Neural cell (in vitro differentiated cells): Measurements from ENCODE around the gene TMEM132A. TPM values are rescaled to one million over a fixed set of nuclear protein-coding genes. Genes with fewer than 3 reads are reported as not detected.

ENCODE experiments used
- H2AFZ ChIP-seq: fragments of 200-600, 300-800 bp; sonication (generic), shearing (Covaris generic); 2 replicates; pipeline ENCODE4 v1.6.0; 2014; ENCODE audit warnings: low read depth, mild to moderate bottlenecking, antibody characterized with exemption, low read length, moderate library complexity
- H3F3A ChIP-seq: fragments of 200-600 bp; shearing (Covaris generic); 2 replicates; pipeline ENCODE4 v1.6.1; 2016; ENCODE audit warnings: mild to moderate bottlenecking, moderate library complexity, mixed read lengths, antibody characterized with exemption, low read length; ENCODE audit not compliant: insufficient read depth, poor library complexity, severe bottlenecking
- H3K27ac ChIP-seq: fragments of 200-600, 300-800 bp; sonication (generic), shearing (Covaris generic); 2 replicates; pipeline ENCODE4 v1.5.1; 2014; ENCODE audit warnings: mild to moderate bottlenecking, low read length, moderate library complexity
- H3K27me3 ChIP-seq: fragments of 300-800, 200-600 bp; sonication (generic), shearing (Covaris generic); 2 replicates; pipeline ENCODE4 v1.6.0; 2014; ENCODE audit warnings: mild to moderate bottlenecking, low read depth, low read length, moderate library complexity; ENCODE audit not compliant: insufficient read depth
- H3K36me3 ChIP-seq: fragments of 300-800, 200-600 bp; sonication (generic), shearing (Covaris generic); 2 replicates; pipeline ENCODE4 v1.5.1; 2014; ENCODE audit warnings: mild to moderate bottlenecking, antibody characterized with exemption, low read length, moderate library complexity; ENCODE audit not compliant: insufficient read depth
- H3K4me2 ChIP-seq: fragments of 300-800, 200-600 bp; sonication (generic), shearing (Covaris generic); 2 replicates; pipeline ENCODE4 v1.6.0; 2014; ENCODE audit warnings: mild to moderate bottlenecking, low read length
- H3K4me3 ChIP-seq: fragments of 300-800, 200-600 bp; sonication (generic), shearing (Covaris generic); 2 replicates; pipeline ENCODE4 v1.5.1; 2014; ENCODE audit warnings: mild to moderate bottlenecking, low read length, moderate library complexity
- H3K79me2 ChIP-seq: fragments of 200-600 bp; shearing (Covaris generic); replicated peaks from 2 replicates; pipeline ENCODE4 v1.6.0; 2014; ENCODE audit warnings: mild to moderate bottlenecking, low read length, moderate library complexity; ENCODE audit not compliant: insufficient read depth
- H3K9ac ChIP-seq: fragments of 300-800, 200-600 bp; sonication (generic), shearing (Covaris generic); 2 replicates; pipeline ENCODE4 v1.6.1; 2016; ENCODE audit warnings: mild to moderate bottlenecking, low read length, mixed read lengths
- H3K9me2 ChIP-seq: fragments of 200-600 bp; shearing (Covaris generic); 2 replicates; pipeline ENCODE4 v1.6.1; 2016; ENCODE audit warnings: mild to moderate bottlenecking, low read length, mixed read lengths; ENCODE audit not compliant: insufficient read depth
- H3K9me3 ChIP-seq: fragments of 200-600, 300-800 bp; sonication (generic), shearing (Covaris generic); 2 replicates; pipeline ENCODE4 v1.6.1; 2016; ENCODE audit warnings: mild to moderate bottlenecking, mixed run types, low read length, moderate library complexity, mixed read lengths
- H4K20me1 ChIP-seq: fragments of 200-600 bp; shearing (Covaris generic); 2 replicates; pipeline ENCODE4 v1.6.1; 2016; ENCODE audit warnings: mild to moderate bottlenecking, mixed run types; ENCODE audit not compliant: insufficient read depth
- CTCF ChIP-seq: fragments of 450-650 bp; IDR thresholded peaks from 2 replicates; pipeline ENCODE4 v1.5.1; 2014; ENCODE audit warnings: antibody characterized with exemption, mild to moderate bottlenecking, moderate library complexity; ENCODE audit not compliant: poor library complexity, severe bottlenecking
- EP300 ChIP-seq: fragments of 450-650 bp; conservative IDR thresholded peaks from 2 replicates; pipeline ENCODE4 v1.6.1; 2014; ENCODE audit warnings: antibody characterized with exemption, mild to moderate bottlenecking, moderate library complexity; ENCODE audit not compliant: poor library complexity, severe bottlenecking
- EZH2 ChIP-seq: fragments of 200-600, 300-800 bp; shearing (Covaris generic), sonication (generic); IDR thresholded peaks from 2 replicates; pipeline ENCODE4 v1.6.1; 2014; ENCODE audit warnings: antibody characterized with exemption, low read length, borderline replicate concordance, mild to moderate bottlenecking; ENCODE audit not compliant: insufficient read depth, poor library complexity, severe bottlenecking
- MXI1 ChIP-seq: fragments of 450-650 bp; conservative IDR thresholded peaks from 2 replicates; pipeline ENCODE4 v1.6.1; 2014; ENCODE audit warnings: antibody characterized with exemption, mild to moderate bottlenecking; ENCODE audit not compliant: poor library complexity, severe bottlenecking
- POLR2AphosphoS5 ChIP-seq: IDR thresholded peaks from 2 replicates; pipeline ENCODE4 v1.6.1; 2012
- RAD21 ChIP-seq: fragments of 450-650 bp; conservative IDR thresholded peaks from 2 replicates; pipeline ENCODE4 v1.6.1; 2014; ENCODE audit warnings: antibody characterized with exemption, mild to moderate bottlenecking, moderate library complexity
- REST ChIP-seq: IDR thresholded peaks from 2 replicates; pipeline ENCODE4 v1.6.1; 2012; ENCODE audit warnings: borderline replicate concordance
- SMC3 ChIP-seq: fragments of 450-650 bp; conservative IDR thresholded peaks from 2 replicates; pipeline ENCODE4 v1.6.1; 2014; ENCODE audit warnings: antibody characterized with exemption, mild to moderate bottlenecking, moderate library complexity; ENCODE audit not compliant: poor library complexity
- TAF1 ChIP-seq: IDR thresholded peaks from 2 replicates; pipeline ENCODE4 v1.6.1; 2012; ENCODE audit warnings: low read depth
- polyA plus RNA-seq: library from polyadenylated mRNA; depleted of rRNA; stranded (reverse); fragments of >200 nt; gene quantifications from 2 replicates; pipeline ENCODE4 v1.2.3, GENCODE V29; 2014

Gene TMEM132A
- polyA plus RNA-seq, 1 donor from 2014 or later, result 215 TPM

GRCh38 chr11:60939301-60939700 is 15.0 kb downstream of the TMEM132A start:
- TF ChIP-seq EP300, result no peak
- TF ChIP-seq CTCF, result no peak
- TF ChIP-seq MXI1, result no peak
- no peak for TF ChIP-seq RAD21
- TF ChIP-seq EZH2, result no peak
- no peak for TF ChIP-seq SMC3
- no peak for TF ChIP-seq TAF1
- no peak for TF ChIP-seq POLR2AphosphoS5
- no peak for TF ChIP-seq REST
- Histone ChIP-seq H4K20me1 (no peaks in the 10 kb centered on the region), H3K4me2 (no peak overlapping the region), H3K79me2 (no peaks in the 10 kb centered on the region), H3K27me3 (no peaks in the 10 kb centered on the region), H3K9me3 (no peaks in the 10 kb centered on the region), H3K27ac (no peak overlapping the region), H2AFZ (no peak overlapping the region), H3K9ac (no peak overlapping the region), H3K4me3 (no peak overlapping the region), H3F3A (no peaks in the 10 kb centered on the region), H3K9me2 (no peaks in the 10 kb centered on the region), H3K36me3 (no peaks in the 10 kb centered on the region)

- H3K27ac ChIP-seq, result no peak overlapping the region
- H3K4me3 ChIP-seq, result no peak overlapping the region
- TF ChIP-seq EZH2 (no peak), REST (no peak), MXI1 (no peak), TAF1 (no peak), SMC3 (no peak), EP300 (no peak), CTCF (no peak), POLR2AphosphoS5 (no peak), RAD21 (no peak)
- H3K27me3 ChIP-seq, result no peaks in the 10 kb centered on the region
- no peaks in the 10 kb centered on the region for H3K9me3 ChIP-seq
- H4K20me1 ChIP-seq, result no peaks in the 10 kb centered on the region
- no peak overlapping the region for H2AFZ ChIP-seq
- H3K9me2 ChIP-seq, result no peaks in the 10 kb centered on the region
- H3K4me2 ChIP-seq, result no peak overlapping the region
- H3F3A ChIP-seq, result no peaks in the 10 kb centered on the region
- H3K9ac ChIP-seq, result no peak overlapping the region
- no peaks in the 10 kb centered on the region for H3K79me2 ChIP-seq
- no peaks in the 10 kb centered on the region for H3K36me3 ChIP-seq
Observed at GRCh38 chr11:60939855-60940254, 15.6 kb downstream of the TMEM132A start.
